ENCODE data around the gene DNAAF5. TPM values are rescaled to one million over a fixed set of nuclear protein-coding genes. Genes with fewer than 3 reads are reported as not detected.

Gene DNAAF5
- total and polyA plus RNA-seq, 9 of the 15 experiments (the other 6 are each of a cell fraction or from before 2014, with no cell fraction given): 3.1 to 69.7 (median 19.1) TPM

- TF ChIP-seq SETDB1 (IDR thresholded peaks at IDR 0.05; ENCODE audit: low read length): no peak
- no peak for TF ChIP-seq OTX1 (CRISPR knock-in tag; IDR thresholded peaks at IDR 0.05)
- no peak for TF ChIP-seq PHF21A (IDR thresholded peaks at IDR 0.05; ENCODE audit: borderline replicate concordance, low read depth)
- TF ChIP-seq BCOR (IDR thresholded peaks at IDR 0.05): no peak
- peak; percentile 8 for TF ChIP-seq MEIS2 (IDR thresholded peaks at IDR 0.05; ENCODE audit: partially characterized antibody)
- TF ChIP-seq ZNF512 (tag; IDR thresholded peaks at IDR 0.05): no peak
- TF ChIP-seq MLX (CRISPR knock-in tag; conservative IDR thresholded peaks at IDR 0.05): no peak
- TF ChIP-seq FOSL1 (tag; conservative IDR thresholded peaks at IDR 0.05): peak; percentile 22; the same call in 1 of the 2 replicates
- TF ChIP-seq FOXP4 (CRISPR knock-in tag; IDR thresholded peaks at IDR 0.05; ENCODE audit: borderline replicate concordance): no peak
- WGBS (ENCODE audit: insufficient coverage, low coverage, missing lambda C conversion rate): 66% methylated on average over 8 of the region's 16 CpGs
- ChIA-PET CTCF (ENCODE audit: low intra/inter-chr PET ratio) (interaction anchor here (0.6 kb wide), 1 partner anchor 429 kb away, joined by 6 read pairs; no protein-coding TSS in a partner anchor), POLR2A (interaction anchor here (0.7 kb wide), 1 partner anchor 252 kb away, joined by 3 read pairs; no protein-coding TSS in a partner anchor)
- H2AFZ ChIP-seq (ENCODE audit: low read depth, low read length): no peak overlapping the region
- no peaks in the 10 kb centered on the region for H3K9me1 ChIP-seq (ENCODE audit: control insufficient read depth, insufficient read depth, low read length)
- FAIRE-seq (no peak), ATAC-seq (no peak), DNase-seq (ENCODE audit: extremely low read depth in 1 of 4, low spot score in 3 of 4) (no peak)
- H3K36me3 ChIP-seq (ENCODE audit: control insufficient read depth, insufficient read depth, low read length): peaks cover 90% of the 10 kb centered on the region; the same call in 2 of the 3 replicates
- H3K79me2 ChIP-seq (ENCODE audit: control insufficient read depth, insufficient read depth, low read length): no peaks in the 10 kb centered on the region
- peaks cover 0 to 22% of the 10 kb centered on the region in 2 experiments; a peak in 3 of 5 replicates for H3K4me1 ChIP-seq (replicated peaks in 1 of 2; ENCODE audit: control insufficient read depth in 2 of 2, insufficient read depth in 2 of 2, low read length in 2 of 2)
- H3K9ac ChIP-seq (ENCODE audit: insufficient read depth in 1 of 2, low read depth in 2 of 2, low read length in 2 of 2): 0 out of 4 replicates have a peak overlapping the region, but pooled peaks of 1 of the 2 experiments have one; percentile 45
- intact Hi-C loops (cut with micrococcal nuclease): no loop called here
- in situ Hi-C loops (cut with MboI): no loop called here
- no peak overlapping the region for H3K4me2 ChIP-seq (ENCODE audit: insufficient read depth, low read length)
- no peaks in the 10 kb centered on the region for H4K20me1 ChIP-seq (replicated peaks; ENCODE audit: control insufficient read depth, insufficient read depth, low read length)
- no peak overlapping the region for H3K4me3 ChIP-seq
- H3K27me3 ChIP-seq (ENCODE audit: control insufficient read depth in 2 of 2, insufficient read depth in 2 of 2, low read length in 2 of 2): no peaks in the 10 kb centered on the region
- no peaks in the 10 kb centered on the region for H3K9me3 ChIP-seq (replicated peaks; ENCODE audit: control insufficient read depth, insufficient read depth, low read depth, low read length)
- H3K27ac ChIP-seq (ENCODE audit: extremely low read depth, low read depth, low read length): no peak overlapping the region
- no TSS peak for BruUV-seq (replicated peaks)
Measured at GRCh38 chr7:760006-760405, 33.5 kb downstream of the DNAAF5 start.

All from K562 (cell line).